H1 (cell line): ENCODE data around the gene TMEM108. TPM values are rescaled to one million over a fixed set of nuclear protein-coding genes. Genes with fewer than 3 reads are reported as not detected.

Source experiments
- CTCF ChIA-PET: fragments of 300-600 bp; sonication (Branson Sonifier 250); formaldehyde crosslinking; loops from one replicate; lab custom pipeline; 2021; ENCODE audit not compliant: partially characterized antibody; lab: Charles Lee
- POLR2A ChIA-PET: fragments of 300-600 bp; sonication (Branson Sonifier 250); formaldehyde crosslinking; loops from one replicate; lab custom pipeline; 2021; ENCODE audit warnings: inconsistent platforms; ENCODE audit not compliant: partially characterized antibody; lab: Charles Lee
- DNase-seq, 2 experiments: peaks; one replicate each; pipeline versions ENCODE4 v3.0.0 to v3.0.0-alpha.2; 2010 to 2022; ENCODE audit warnings: low spot score in 2 of 2, low read depth in 1 of 2, mixed read lengths in 1 of 2
- FAIRE-seq: peaks from 2 replicates; lab custom pipeline; 2011; peaks lifted over from hg19 to GRCh38; lab: Jason Lieb, UNC
- H2AFZ ChIP-seq: 2 replicates; pipeline ENCODE4 v1.8.1; 2012; ENCODE audit warnings: low read length, inconsistent platforms
- H2AK5ac ChIP-seq: 2 replicates; pipeline ENCODE4 v1.6.1; 2013; ENCODE audit warnings: low read depth, low read length
- H2BK120ac ChIP-seq: replicated peaks from 2 replicates; pipeline ENCODE3; 2013; ENCODE audit warnings: low read depth, low read length, inconsistent platforms
- H2BK12ac ChIP-seq: 2 replicates; pipeline ENCODE4 v1.6.1; 2013; ENCODE audit warnings: low read depth, low read length
- H2BK15ac ChIP-seq: 2 replicates; pipeline ENCODE4 v1.6.1; 2013; ENCODE audit warnings: low read length
- H2BK20ac ChIP-seq: 2 replicates; pipeline ENCODE4 v1.6.1; 2013; ENCODE audit warnings: low read length
- H2BK5ac ChIP-seq: 2 replicates; pipeline ENCODE4 v1.6.1; 2013; ENCODE audit warnings: low read depth, low read length
- H3K14ac ChIP-seq: 2 replicates; pipeline ENCODE4 v1.6.1; 2013; ENCODE audit warnings: inconsistent platforms; ENCODE audit not compliant: insufficient read length
- H3K18ac ChIP-seq: 2 replicates; pipeline ENCODE4 v1.6.1; 2013; ENCODE audit warnings: low read length; ENCODE audit errors: extremely low read depth
- H3K23ac ChIP-seq: 2 replicates; pipeline ENCODE4 v1.6.1; 2013; ENCODE audit warnings: inconsistent platforms; ENCODE audit not compliant: insufficient read length
- H3K23me2 ChIP-seq: 2 replicates; pipeline ENCODE4 v1.6.1; 2013; ENCODE audit warnings: low read depth, low read length
- H3K27ac ChIP-seq: 2 replicates; pipeline ENCODE4 v1.6.1; 2011; ENCODE audit warnings: low read depth, low read length, inconsistent platforms
- H3K27me3 ChIP-seq, 4 experiments: replicated peaks in 1 of 4; 1 replicate in 1 of 4; 2 replicates in 3 of 4; pipeline versions ENCODE4 v1.6.1 to v1.8.1; 2011 to 2013; ENCODE audit warnings: low read length in 3 of 4, mild to moderate bottlenecking in 3 of 4, inconsistent platforms in 2 of 4, mixed read lengths in 2 of 4, moderate library complexity in 1 of 4; ENCODE audit not compliant: control insufficient read depth in 3 of 4, insufficient read depth in 3 of 4; ENCODE audit errors: extremely low read depth in 1 of 4
- H3K36me3 ChIP-seq, 4 experiments: 2 replicates each; pipeline versions ENCODE4 v1.6.1 to v1.8.1; 2011 to 2013; ENCODE audit warnings: mild to moderate bottlenecking in 4 of 4, low read length in 3 of 4, moderate library complexity in 2 of 4, control low read depth in 1 of 4, inconsistent platforms in 1 of 4; ENCODE audit not compliant: insufficient read depth in 4 of 4, control insufficient read depth in 2 of 4
- H3K4ac ChIP-seq: replicated peaks from 2 replicates; pipeline ENCODE3; 2013; ENCODE audit warnings: low read length, low read depth, mixed read lengths, inconsistent platforms; ENCODE audit not compliant: insufficient read length
- H3K4me1 ChIP-seq, 4 experiments: replicated peaks in 1 of 4; 1 replicate in 1 of 4; 2 replicates in 3 of 4; pipeline versions ENCODE4 v1.6.1 to v1.8.1; 2011 to 2013; ENCODE audit warnings: low read length in 3 of 4, inconsistent platforms in 2 of 4, mixed read lengths in 1 of 4; ENCODE audit not compliant: insufficient read depth in 4 of 4, control insufficient read depth in 3 of 4
- H3K4me2 ChIP-seq, 2 experiments: 2 replicates each; pipeline versions ENCODE4 v1.6.1 to v1.8.1; 2011 to 2013; ENCODE audit warnings: low read depth in 2 of 2, low read length in 2 of 2, control low read depth in 1 of 2, inconsistent platforms in 1 of 2, mild to moderate bottlenecking in 1 of 2; ENCODE audit not compliant: insufficient read depth in 1 of 2
- H3K4me3 ChIP-seq, 4 experiments: fragments of 200-600, 300-600 bp in 1 of 4; sonication (generic), shearing (Covaris generic), sonication (Bioruptor Twin) in 1 of 4; 2 replicates each; pipeline versions ENCODE4 v1.5.1 to v1.8.1; 2011 to 2016; ENCODE audit warnings: low read length in 4 of 4, low read depth in 3 of 4, control low read depth in 2 of 4, inconsistent platforms in 2 of 4, mild to moderate bottlenecking in 2 of 4, mixed read lengths in 1 of 4, moderate library complexity in 1 of 4; ENCODE audit not compliant: insufficient read depth in 2 of 4; ENCODE audit errors: extremely low read depth in 1 of 4
- H3K56ac ChIP-seq: replicated peaks from 2 replicates; pipeline ENCODE3; 2013; ENCODE audit warnings: low read depth, mild to moderate bottlenecking, mixed read lengths, low read length, inconsistent platforms; ENCODE audit not compliant: insufficient read length
- H3K79me1 ChIP-seq: 2 replicates; pipeline ENCODE4 v1.6.1; 2013; ENCODE audit warnings: low read depth, low read length, control low read depth
- H3K79me2 ChIP-seq, 2 experiments: 2 replicates each; pipeline versions ENCODE4 v1.6.1 to v1.8.1; 2012 to 2013; ENCODE audit warnings: low read length in 2 of 2, mild to moderate bottlenecking in 2 of 2, inconsistent platforms in 1 of 2; ENCODE audit not compliant: insufficient read depth in 2 of 2, control insufficient read depth in 1 of 2
- H3K9ac ChIP-seq, 4 experiments: replicated peaks in 1 of 4; 1 replicate in 1 of 4; 2 replicates in 3 of 4; pipeline versions ENCODE4 v1.6.1 to v1.8.1; 2011 to 2013; ENCODE audit warnings: low read depth in 3 of 4, low read length in 3 of 4, control low read depth in 2 of 4, mild to moderate bottlenecking in 2 of 4, moderate library complexity in 2 of 4, inconsistent platforms in 1 of 4; ENCODE audit errors: extremely low read depth in 1 of 4
- H3K9me3 ChIP-seq, 2 experiments: 2 replicates each; pipeline versions ENCODE4 v1.6.1 to v1.8.1; 2012 to 2013; ENCODE audit warnings: mild to moderate bottlenecking in 2 of 2, moderate library complexity in 2 of 2, control low read depth in 1 of 2, inconsistent platforms in 1 of 2, low read depth in 1 of 2, low read length in 1 of 2, mixed read lengths in 1 of 2; ENCODE audit not compliant: insufficient read depth in 2 of 2
- H4K20me1 ChIP-seq, 2 experiments: replicated peaks in 1 of 2; 2 replicates each; pipeline versions ENCODE3 to v1.8.1; 2011 to 2013; ENCODE audit warnings: inconsistent platforms in 2 of 2, low read length in 2 of 2, mild to moderate bottlenecking in 1 of 2; ENCODE audit not compliant: insufficient read depth in 2 of 2, control insufficient read depth in 1 of 2
- H4K5ac ChIP-seq: 2 replicates; pipeline ENCODE4 v1.6.1; 2013; ENCODE audit warnings: low read length, low read depth, mixed read lengths, inconsistent platforms; ENCODE audit not compliant: insufficient read length
- H4K8ac ChIP-seq: 2 replicates; pipeline ENCODE4 v1.8.0; 2013; ENCODE audit warnings: mild to moderate bottlenecking, moderate library complexity, low read length, inconsistent platforms; ENCODE audit not compliant: insufficient read depth; ENCODE audit errors: extremely low read depth
- H4K91ac ChIP-seq: replicated peaks from 2 replicates; pipeline ENCODE3; 2013; ENCODE audit warnings: low read length, mixed read lengths, inconsistent platforms; ENCODE audit not compliant: insufficient read length
- GABPA ChIP-seq: IDR thresholded peaks from 2 replicates; pipeline ENCODE4 v1.6.1; 2011; ENCODE audit warnings: mild to moderate bottlenecking, low read length, moderate library complexity, borderline replicate concordance; ENCODE audit not compliant: insufficient read depth
- NANOG ChIP-seq: IDR thresholded peaks from 2 replicates; pipeline ENCODE4 v1.6.1; 2011; ENCODE audit warnings: low read length, low read depth, mild to moderate bottlenecking, inconsistent platforms; ENCODE audit not compliant: insufficient read depth, poor library complexity, severe bottlenecking
- POLR2A ChIP-seq, 2 experiments: IDR thresholded peaks; 1 replicate in 1 of 2; 2 replicates in 1 of 2; pipeline ENCODE4 v1.6.1; 2011; ENCODE audit warnings: low read depth in 2 of 2, low read length in 2 of 2, mild to moderate bottlenecking in 2 of 2; ENCODE audit errors: control extremely low read depth in 1 of 2
- SIN3A ChIP-seq, 2 experiments: IDR thresholded peaks in 1 of 2; conservative IDR thresholded peaks in 1 of 2; 2 replicates each; pipeline ENCODE4 v1.6.1; 2011 to 2012; ENCODE audit warnings: low read length in 2 of 2, improper control_type of control experiment in 1 of 2, low read depth in 1 of 2, mild to moderate bottlenecking in 1 of 2
- WGBS, 2 experiments: shearing (Covaris generic) in 1 of 2; methylation state at CpG; one replicate each; pipeline versions ENCODE4 v1.1.6 to v1.1.7; 2013 to 2015; ENCODE audit warnings: low lambda C conversion rate in 2 of 2, mixed read lengths in 2 of 2, inconsistent platforms in 1 of 2, low coverage in 1 of 2, missing lambda C conversion rate in 1 of 2; ENCODE audit not compliant: insufficient replicate concordance in 2 of 2, insufficient coverage in 1 of 2, insufficient read length in 1 of 2; ENCODE audit errors: extremely low coverage in 1 of 2, missing lambda C conversion rate in 1 of 2; 5-methylcytosine and 5-hydroxymethylcytosine counted together
- polyA plus RNA-seq, 7 experiments: library from polyadenylated mRNA; depleted of rRNA in 3 of 7; stranded (reverse) in 5 of 7; unstranded in 2 of 7; fragments of >200 nt in 5 of 7; fragments of 200-250 nt in 2 of 7; gene quantifications; 1 replicate in 5 of 7; 2 replicates in 1 of 7; 4 replicates in 1 of 7; pipeline versions ENCODE4 v1.2.1 to v1.2.3, GENCODE V29; 2011 to 2013; ENCODE audit warnings: missing spikeins in 2 of 7, mixed read lengths in 2 of 7
- total RNA-seq: library from RNA; stranded (reverse); fragmentation: NEBNext Ultra II Directional; extraction: Animal tissue kit (Norgen Biotek cat#: 25700); gene quantifications from 2 replicates; pipeline ENCODE4 v1.2.1, GENCODE V29; 2021

Gene TMEM108
- total and polyA plus RNA-seq, 2 of the 8 experiments (the other 6 are each of a cell fraction or from before 2014, with no cell fraction given): 14.3 to 16.2 TPM

DNA sequence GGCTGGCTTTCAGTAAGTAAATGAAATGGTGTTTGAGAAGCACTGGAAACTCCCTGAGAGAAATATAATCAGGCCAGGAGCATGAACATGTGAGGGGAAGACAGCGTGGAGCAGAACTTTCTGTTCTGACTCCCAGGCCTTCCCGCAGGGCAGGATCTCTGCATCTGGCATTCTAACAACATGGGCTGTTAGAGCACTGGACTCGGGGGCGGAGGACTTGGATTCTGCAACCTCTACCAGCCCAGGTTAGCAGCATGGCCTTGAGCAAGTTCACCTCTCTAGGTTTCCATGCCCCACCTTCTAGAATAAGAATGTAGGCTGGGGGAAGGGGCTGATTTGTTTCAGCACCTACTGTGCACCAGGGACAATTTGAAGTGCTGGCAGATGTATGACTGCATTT lies 349.1 kb downstream of the TMEM108 start:
- POLR2A ChIA-PET: no interaction called here
- Histone ChIP-seq H3K4me1 (no peaks in the 10 kb centered on the region; a peak in 1 of 7 replicates), H3K14ac (no peak overlapping the region), H2BK12ac (no peak overlapping the region), H3K27me3 (no peaks in the 10 kb centered on the region), H3K4me3 (no peak overlapping the region), H3K56ac (no peak overlapping the region), H2AK5ac (no peak overlapping the region), H3K4ac (no peak overlapping the region), H3K27ac (no peak overlapping the region), H2AFZ (no peak overlapping the region), H4K20me1 (peaks cover 0 to 1% of the 10 kb centered on the region in 2 experiments), H3K9me3 (no peaks in the 10 kb centered on the region), H4K8ac (no peak overlapping the region), H3K79me1 (no peaks in the 10 kb centered on the region), H3K9ac (no peak overlapping the region), H2BK120ac (no peak overlapping the region), H3K23ac (no peak overlapping the region), H2BK5ac (no peak overlapping the region), H4K91ac (no peak overlapping the region), H2BK20ac (no peak overlapping the region), H3K23me2 (no peaks in the 10 kb centered on the region), H3K36me3 (no peaks in the 10 kb centered on the region), H3K4me2 (no peak overlapping the region), H4K5ac (no peak overlapping the region), H2BK15ac (no peak overlapping the region), H3K18ac (no peak overlapping the region), H3K79me2 (no peaks in the 10 kb centered on the region)
- 86% methylated on average over 4 of the region's 4 CpGs; no CpG with 5 or more reads in 1 of the 2 experiments for WGBS, 2 experiments
- TF ChIP-seq SIN3A (conservative IDR thresholded peaks at IDR 0.05 in 1 of 2, IDR thresholded peaks at IDR 0.05 in 1 of 2; ENCODE audit: low read depth in 1 of 2, low read length in 2 of 2): no peak
- TF ChIP-seq NANOG: no peak
- TF ChIP-seq GABPA: no peak
- no peak for TF ChIP-seq POLR2A (IDR thresholded peaks at IDR 0.05; ENCODE audit: control extremely low read depth in 1 of 2, low read depth in 2 of 2, low read length in 2 of 2)
- CTCF ChIA-PET: interaction anchor here (0.7 to 11.6 kb wide), 14 partner anchors 11 to 661 kb away, joined by 3 to 173 read pairs (median 6); no protein-coding TSS in a partner anchor
- DNase-seq: no peak
- no peak for FAIRE-seq
